Adrenal gland (tissue), 12 donors: Measurements from ENCODE around the gene STIL. TPM values are rescaled to one million over a fixed set of nuclear protein-coding genes. Genes with fewer than 3 reads are reported as not detected.

Experiments
- DNase-seq, 7 donors: peaks; one replicate each; pipeline ENCODE4 v3.0.0-alpha.2; 2019 to 2020
- H3K27ac ChIP-seq, 5 donors: fragments of 200-600 bp; sonication (generic) in 4 of 5; 1 replicate in 3 of 5; 2 replicates in 2 of 5; pipeline versions ENCODE4 v1.5.1 to v1.8.0; 2016 to 2020; ENCODE audit warnings: mild to moderate bottlenecking in 1 of 5
- H3K27me3 ChIP-seq: fragments of 200-600 bp; 2 replicates; pipeline ENCODE4 v1.8.0; 2021
- H3K36me3 ChIP-seq, 2 donors: fragments of 200-600 bp; replicated peaks in 1 of 2; 1 replicate in 1 of 2; 2 replicates in 1 of 2; pipeline versions ENCODE4 v1.5.1 to v1.8.0; 2018 to 2022
- H3K4me1 ChIP-seq, 2 donors: fragments of 200-600 bp; replicated peaks in 1 of 2; 1 replicate in 1 of 2; 2 replicates in 1 of 2; pipeline versions ENCODE4 v1.5.1 to v1.8.0; 2018 to 2021
- H3K4me3 ChIP-seq, 4 donors: fragments of 200-600 bp; sonication (generic) in 3 of 4; one replicate each; pipeline ENCODE4 v1.5.1; 2016 to 2018
- H3K9me3 ChIP-seq, 3 donors: fragments of 200-600 bp; sonication (generic) in 1 of 3; replicated peaks in 1 of 3; 1 replicate in 2 of 3; 2 replicates in 1 of 3; pipeline versions ENCODE4 v1.5.1 to v1.8.0; 2016 to 2021
- POLR2A ChIP-seq, 2 donors: fragments of 450-650 bp; IDR thresholded peaks; one replicate each; pipeline ENCODE4 v1.6.1; 2017; ENCODE audit warnings: antibody characterized with exemption in 2 of 2, mild to moderate bottlenecking in 2 of 2, moderate library complexity in 1 of 2
- WGBS, 4 donors: extraction: QIAGEN DNeasy Blood & Tissue Kit in 2 of 4; methylation state at CpG; one replicate each; pipeline versions ENCODE4 v1.1.5 to v1.1.7; 2013 to 2017; 5-methylcytosine and 5-hydroxymethylcytosine counted together
- intact Hi-C, 2 donors: fragments of 100-400 bp; cut with DNase I; formaldehyde crosslinking; loops; one replicate each; pipeline versions ENCODE4 v1.14.1 to v1.15.0; 2022 to 2023
- polyA plus RNA-seq, 3 donors: library from polyadenylated mRNA; stranded (reverse); fragments of 200-250 nt in 2 of 3; fragments of 350-450 nt in 1 of 3; fragmentation: Illumina TruSeq in 1 of 3; extraction: RNeasy Lipid Tissue Mini Kit (QIAGEN cat#74804) in 1 of 3; gene quantifications; one replicate each; pipeline ENCODE4 v1.2.3, GENCODE V29; 2013 to 2014
- total RNA-seq, 9 donors: library from RNA; depleted of rRNA in 4 of 9; stranded (reverse); fragments of >200 nt in 4 of 9; fragments of 120-200 nt in 1 of 9; fragmentation: NEBNext Ultra II Directional in 1 of 9; extraction: Animal tissue kit (Norgen Biotek cat#: 25700) in 1 of 9; gene quantifications; one replicate each; pipeline versions ENCODE4 v1.1.0 to v1.2.4, GENCODE V29; 2013 to 2023
- TF ChIP-seq, protein P1 (sequence below), 6 experiments: fragments of 450-650 bp in 4 of 6; fragments of 200-600 bp in 2 of 6; sonication (generic) in 1 of 6; IDR thresholded peaks; 1 replicate in 5 of 6; 2 replicates in 1 of 6; pipeline versions ENCODE4 v1.5.1 to v1.8.0; 2016 to 2021; ENCODE audit warnings: antibody characterized with exemption in 6 of 6, mild to moderate bottlenecking in 2 of 6, moderate library complexity in 1 of 6
- donor health status: healthy with polysubstance abuse.
- donor health status: Bipolar disorder and iron deficiency.
- donor health status: DM: yes; HTN: yes; CAD: no.
- donor health status: DM: no; HTN: no; CAD: no.
- donor health status: DM: no; HTN: no; CAD: no.
- donor health status: DM: yes; HTN: yes; CAD: no.

STIL gene
- total and polyA plus RNA-seq, 12 donors, result 0.24 to 7.0 (median 1.4) TPM

DNA sequence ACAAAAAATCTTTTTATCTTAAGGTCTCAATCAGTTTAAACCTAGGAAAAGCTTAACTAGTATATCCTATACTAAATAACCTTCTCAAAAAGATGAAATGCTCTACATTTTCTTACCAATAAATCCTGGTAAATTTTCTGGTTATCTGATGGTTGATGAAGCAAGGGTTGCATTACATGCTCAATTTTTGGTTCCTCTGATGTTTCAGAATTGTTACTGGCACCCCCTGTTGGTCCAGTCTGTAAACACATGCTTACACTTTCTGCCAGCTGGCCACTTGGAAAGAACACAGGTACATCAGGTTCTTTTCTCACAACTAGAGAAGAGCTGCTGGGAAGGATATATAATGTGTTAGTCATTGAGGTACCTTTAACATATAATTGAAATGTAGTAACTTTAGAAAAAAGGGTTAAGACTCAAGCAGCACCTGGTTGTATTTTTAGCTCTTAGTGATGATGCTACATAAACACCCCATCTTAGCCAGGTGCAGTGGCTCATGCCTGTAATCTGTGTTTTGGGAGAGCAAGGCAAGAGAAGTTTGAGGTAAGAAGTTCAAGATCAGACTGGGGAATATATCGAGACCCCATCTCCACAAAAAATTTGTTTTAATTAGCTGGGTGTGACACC lies 51.0 kb downstream of the STIL start:
- TF ChIP-seq, protein P1, sequence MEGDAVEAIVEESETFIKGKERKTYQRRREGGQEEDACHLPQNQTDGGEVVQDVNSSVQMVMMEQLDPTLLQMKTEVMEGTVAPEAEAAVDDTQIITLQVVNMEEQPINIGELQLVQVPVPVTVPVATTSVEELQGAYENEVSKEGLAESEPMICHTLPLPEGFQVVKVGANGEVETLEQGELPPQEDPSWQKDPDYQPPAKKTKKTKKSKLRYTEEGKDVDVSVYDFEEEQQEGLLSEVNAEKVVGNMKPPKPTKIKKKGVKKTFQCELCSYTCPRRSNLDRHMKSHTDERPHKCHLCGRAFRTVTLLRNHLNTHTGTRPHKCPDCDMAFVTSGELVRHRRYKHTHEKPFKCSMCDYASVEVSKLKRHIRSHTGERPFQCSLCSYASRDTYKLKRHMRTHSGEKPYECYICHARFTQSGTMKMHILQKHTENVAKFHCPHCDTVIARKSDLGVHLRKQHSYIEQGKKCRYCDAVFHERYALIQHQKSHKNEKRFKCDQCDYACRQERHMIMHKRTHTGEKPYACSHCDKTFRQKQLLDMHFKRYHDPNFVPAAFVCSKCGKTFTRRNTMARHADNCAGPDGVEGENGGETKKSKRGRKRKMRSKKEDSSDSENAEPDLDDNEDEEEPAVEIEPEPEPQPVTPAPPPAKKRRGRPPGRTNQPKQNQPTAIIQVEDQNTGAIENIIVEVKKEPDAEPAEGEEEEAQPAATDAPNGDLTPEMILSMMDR (IDR thresholded peaks at IDR 0.05), result peak; percentile 20 to 75 (median 68)
- TF ChIP-seq POLR2A (IDR thresholded peaks at IDR 0.05), result no peak
- 80 to 100% (median 91%) methylated on average over 1 of the region's 1 CpG for WGBS, 4 donors
- H3K4me1 ChIP-seq, result no peaks in the 10 kb centered on the region
- no peak overlapping the region for H3K4me3 ChIP-seq
- intact Hi-C loops, result loop anchor here in 1 of 2 donors (5.0 kb wide), 1 partner anchor 71 kb away; the partner anchor contains the start of gene PDZK1IP1
- H3K9me3 ChIP-seq, result no peaks in the 10 kb centered on the region
- no peak overlapping the region for H3K27ac ChIP-seq
- H3K36me3 ChIP-seq, result no peaks in the 10 kb centered on the region
- H3K27me3 ChIP-seq, result no peaks in the 10 kb centered on the region
- DNase-seq, result peak; percentile 21 to 73 (median 32)

- no peaks in the 10 kb centered on the region for H3K27me3 ChIP-seq
- TF ChIP-seq POLR2A (IDR thresholded peaks at IDR 0.05), result no peak
- TF ChIP-seq, protein P1 (IDR thresholded peaks at IDR 0.05), result no peak
- intact Hi-C loops, result loop anchor here in 1 of 2 donors (5.0 kb wide), 1 partner anchor 75 kb away; no protein-coding TSS in a partner anchor
- no peak for DNase-seq
- H3K4me3 ChIP-seq, result no peak overlapping the region
- WGBS, 4 donors, result 56 to 78% (median 66%) methylated on average over 2 of the region's 2 CpGs
- H3K4me1 ChIP-seq, result no peaks in the 10 kb centered on the region
- H3K9me3 ChIP-seq, result no peaks in the 10 kb centered on the region
- no peak overlapping the region for H3K27ac ChIP-seq
- H3K36me3 ChIP-seq, result no peaks in the 10 kb centered on the region
Observed at GRCh38 chr1:47257224-47257623, 56.7 kb downstream of the STIL start.

DNA sequence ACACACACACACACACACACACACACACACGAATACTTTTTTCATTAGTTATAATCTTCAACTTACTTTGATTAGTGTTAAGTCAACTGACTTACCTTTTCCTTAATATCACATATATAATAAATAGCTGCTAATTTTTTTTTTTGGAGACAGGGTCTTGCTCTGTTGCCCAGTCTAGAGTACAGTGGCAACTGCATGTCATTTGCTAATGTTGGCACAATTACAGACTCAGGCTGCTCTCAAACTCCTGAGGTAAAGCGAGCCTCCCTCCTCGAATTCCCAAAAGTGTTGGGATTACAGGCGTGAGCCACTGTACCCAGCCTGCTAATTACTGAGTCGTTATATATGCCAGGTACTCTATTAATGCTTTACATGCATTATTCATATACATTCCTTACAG lies 61.2 kb downstream of the STIL start:
- intact Hi-C loops, result no loop called here
- Histone ChIP-seq H3K9me3 (no peaks in the 10 kb centered on the region), H3K27me3 (no peaks in the 10 kb centered on the region), H3K36me3 (no peaks in the 10 kb centered on the region), H3K27ac (no peak overlapping the region), H3K4me3 (no peak overlapping the region), H3K4me1 (no peaks in the 10 kb centered on the region)
- no peak for TF ChIP-seq POLR2A (IDR thresholded peaks at IDR 0.05)
- TF ChIP-seq, protein P1 (IDR thresholded peaks at IDR 0.05), result no peak
- 92 to 99% (median 95%) methylated on average over 5 of the region's 5 CpGs for WGBS, 4 donors
- DNase-seq, result no peak

- Histone ChIP-seq H3K36me3 (no peaks in the 10 kb centered on the region), H3K27ac (no peak overlapping the region), H3K27me3 (no peaks in the 10 kb centered on the region), H3K4me1 (no peaks in the 10 kb centered on the region), H3K4me3 (no peak overlapping the region), H3K9me3 (no peaks in the 10 kb centered on the region)
- DNase-seq, result no peak
- no peak for TF ChIP-seq POLR2A (IDR thresholded peaks at IDR 0.05)
- TF ChIP-seq, protein P1 (IDR thresholded peaks at IDR 0.05), result no peak
- WGBS, 4 donors, result 79 to 92% (median 83%) methylated on average over 1 of the region's 1 CpG
- intact Hi-C loops, result no loop called here
Observed at GRCh38 chr1:47252369-47252768, 61.6 kb downstream of the STIL start.
